Tibial nerve (tissue), 3 donors: ENCODE measurements around the gene ANKH.

Source experiments
- CTCF ChIP-seq, 5 experiments: fragments of 200-600 bp in 3 of 5; fragments of 450-650 bp in 2 of 5; sonication (generic) in 3 of 5; IDR thresholded peaks; one replicate each; pipeline ENCODE4 v1.5.1; 2016 to 2019; ENCODE audit warnings: antibody characterized with exemption in 5 of 5, mild to moderate bottlenecking in 3 of 5, moderate library complexity in 2 of 5
- POLR2A ChIP-seq, 2 donors: fragments of 450-650 bp; IDR thresholded peaks; one replicate each; pipeline ENCODE4 v1.6.1; 2017; ENCODE audit warnings: antibody characterized with exemption in 2 of 2, mild to moderate bottlenecking in 2 of 2, moderate library complexity in 2 of 2

DNA sequence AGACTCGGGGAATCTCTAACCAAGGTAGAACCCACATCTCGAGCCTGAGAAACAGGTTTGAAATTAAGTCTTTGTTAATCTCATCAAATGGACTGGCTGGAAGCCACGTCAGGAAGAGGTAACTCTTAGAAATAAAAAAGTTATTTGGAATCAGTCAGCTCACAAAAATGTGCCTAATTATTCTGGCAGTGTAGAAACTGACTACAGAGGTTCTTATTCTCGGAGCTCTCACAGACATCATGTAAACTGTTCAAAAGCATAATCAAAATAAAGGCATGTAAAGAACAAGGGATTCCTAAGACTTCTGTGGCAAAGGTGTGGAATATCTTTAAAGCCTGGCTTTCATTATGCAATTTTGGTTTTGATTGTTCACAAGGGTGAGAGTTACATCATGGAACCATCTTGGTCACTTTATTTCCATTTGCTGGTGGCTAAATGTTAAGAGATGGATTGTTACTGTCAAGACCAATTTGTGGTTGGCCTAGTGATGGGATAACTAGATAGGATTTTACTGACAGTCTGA lies 121.9 kb downstream of the ANKH start:
- TF ChIP-seq CTCF (IDR thresholded peaks at IDR 0.05) (no peak), POLR2A (IDR thresholded peaks at IDR 0.05) (no peak)
